ENCODE results near the gene ALG11. TPM values are rescaled to one million over a fixed set of nuclear protein-coding genes. Genes with fewer than 3 reads are reported as not detected.

The ALG11 gene
- total RNA-seq, 1 experiment from 2014 or later, result 12.2 TPM

- Histone ChIP-seq H3K4me3 (ENCODE audit: low read length) (no peak overlapping the region), H3K27ac (ENCODE audit: low read length) (no peak overlapping the region), H3K4me1 (ENCODE audit: low read length) (peaks cover 8% of the 10 kb centered on the region), H3K27me3 (ENCODE audit: low read length) (no peaks in the 10 kb centered on the region), H4K20me1 (ENCODE audit: insufficient read depth, low read depth, low read length) (no peaks in the 10 kb centered on the region), H3K9me3 (ENCODE audit: low read length) (no peaks in the 10 kb centered on the region), H3K36me3 (ENCODE audit: insufficient read depth, low read length) (no peaks in the 10 kb centered on the region), H3K9ac (ENCODE audit: low read length) (no peak overlapping the region), H3K4me2 (ENCODE audit: low read depth, low read length, poor library complexity, severe bottlenecking) (no peak overlapping the region), H3K79me2 (ENCODE audit: low read length) (no peaks in the 10 kb centered on the region), H2AFZ (ENCODE audit: low read length) (no peak overlapping the region), H3K9me2 (replicated peaks; ENCODE audit: insufficient read depth, low read length) (no peaks in the 10 kb centered on the region)
- DNase-seq, result peak; percentile 80
These were observed 11.0 kb upstream of the ALG11 start for GRCh38 chr13:52001120-52001731.

- DNase-seq, result no peak
- H3K4me3 ChIP-seq (ENCODE audit: low read length), result no peak overlapping the region
- no peak overlapping the region for H3K4me2 ChIP-seq (ENCODE audit: low read depth, low read length, poor library complexity, severe bottlenecking)
- H3K79me2 ChIP-seq (ENCODE audit: low read length), result no peaks in the 10 kb centered on the region
- H3K4me1 ChIP-seq (ENCODE audit: low read length), result peaks cover 8% of the 10 kb centered on the region
- no peaks in the 10 kb centered on the region for H3K9me3 ChIP-seq (ENCODE audit: low read length)
- no peaks in the 10 kb centered on the region for H3K9me2 ChIP-seq (replicated peaks; ENCODE audit: insufficient read depth, low read length)
- H2AFZ ChIP-seq (ENCODE audit: low read length), result no peak overlapping the region
- H3K9ac ChIP-seq (ENCODE audit: low read length), result no peak overlapping the region
- H3K27me3 ChIP-seq (ENCODE audit: low read length), result no peaks in the 10 kb centered on the region
- H4K20me1 ChIP-seq (ENCODE audit: insufficient read depth, low read depth, low read length), result no peaks in the 10 kb centered on the region
- H3K27ac ChIP-seq (ENCODE audit: low read length), result no peak overlapping the region
- no peaks in the 10 kb centered on the region for H3K36me3 ChIP-seq (ENCODE audit: insufficient read depth, low read length)
These were observed 9.8 kb upstream of the ALG11 start for GRCh38 chr13:52002361-52002760.

GRCh38 chr13:52003541-52003940, 8.7 kb upstream of the ALG11 start:
- no peak overlapping the region for H3K4me2 ChIP-seq (ENCODE audit: low read depth, low read length, poor library complexity, severe bottlenecking)
- peaks cover 2% of the 10 kb centered on the region for H3K4me1 ChIP-seq (ENCODE audit: low read length)
- H3K9me3 ChIP-seq (ENCODE audit: low read length), result no peaks in the 10 kb centered on the region
- no peak overlapping the region for H3K27ac ChIP-seq (ENCODE audit: low read length)
- H3K4me3 ChIP-seq (ENCODE audit: low read length), result no peak overlapping the region
- H3K9ac ChIP-seq (ENCODE audit: low read length), result no peak overlapping the region
- DNase-seq, result no peak
- no peaks in the 10 kb centered on the region for H3K79me2 ChIP-seq (ENCODE audit: low read length)
- H3K27me3 ChIP-seq (ENCODE audit: low read length), result no peaks in the 10 kb centered on the region
- no peaks in the 10 kb centered on the region for H3K36me3 ChIP-seq (ENCODE audit: insufficient read depth, low read length)
- H3K9me2 ChIP-seq (replicated peaks; ENCODE audit: insufficient read depth, low read length), result no peaks in the 10 kb centered on the region
- H2AFZ ChIP-seq (ENCODE audit: low read length), result no peak overlapping the region
- H4K20me1 ChIP-seq (ENCODE audit: insufficient read depth, low read depth, low read length), result no peaks in the 10 kb centered on the region

GRCh38 chr13:52004511-52005170, 7.6 kb upstream of the ALG11 start:
- H3K9me2 ChIP-seq (replicated peaks; ENCODE audit: insufficient read depth, low read length), result no peaks in the 10 kb centered on the region
- H3K9ac ChIP-seq (ENCODE audit: low read length), result no peak overlapping the region
- no peaks in the 10 kb centered on the region for H3K9me3 ChIP-seq (ENCODE audit: low read length)
- H3K4me1 ChIP-seq (ENCODE audit: low read length), result no peaks in the 10 kb centered on the region
- H3K36me3 ChIP-seq (ENCODE audit: insufficient read depth, low read length), result no peaks in the 10 kb centered on the region
- H3K79me2 ChIP-seq (ENCODE audit: low read length), result no peaks in the 10 kb centered on the region
- no peak overlapping the region for H3K4me2 ChIP-seq (ENCODE audit: low read depth, low read length, poor library complexity, severe bottlenecking)
- H3K27ac ChIP-seq (ENCODE audit: low read length), result no peak overlapping the region
- DNase-seq, result no peak
- no peak overlapping the region for H3K4me3 ChIP-seq (ENCODE audit: low read length)
- H3K27me3 ChIP-seq (ENCODE audit: low read length), result no peaks in the 10 kb centered on the region
- no peaks in the 10 kb centered on the region for H4K20me1 ChIP-seq (ENCODE audit: insufficient read depth, low read depth, low read length)
- no peak overlapping the region for H2AFZ ChIP-seq (ENCODE audit: low read length)

GRCh38 chr13:52005841-52006522, 6.2 kb upstream of the ALG11 start:
- no peak for DNase-seq
- Histone ChIP-seq H3K79me2 (ENCODE audit: low read length) (no peaks in the 10 kb centered on the region), H3K27ac (ENCODE audit: low read length) (no peak overlapping the region), H3K9ac (ENCODE audit: low read length) (no peak overlapping the region), H3K9me3 (ENCODE audit: low read length) (no peaks in the 10 kb centered on the region), H2AFZ (ENCODE audit: low read length) (no peak overlapping the region), H3K36me3 (ENCODE audit: insufficient read depth, low read length) (no peaks in the 10 kb centered on the region), H3K4me2 (ENCODE audit: low read depth, low read length, poor library complexity, severe bottlenecking) (no peak overlapping the region), H3K9me2 (replicated peaks; ENCODE audit: insufficient read depth, low read length) (no peaks in the 10 kb centered on the region), H3K4me1 (ENCODE audit: low read length) (peaks cover 1% of the 10 kb centered on the region; the same call in 1 of the 2 replicates), H3K27me3 (ENCODE audit: low read length) (no peaks in the 10 kb centered on the region), H3K4me3 (ENCODE audit: low read length) (no peak overlapping the region), H4K20me1 (ENCODE audit: insufficient read depth, low read depth, low read length) (no peaks in the 10 kb centered on the region)

- H3K9me3 ChIP-seq (ENCODE audit: low read length), result no peaks in the 10 kb centered on the region
- H3K27ac ChIP-seq (ENCODE audit: low read length), result no peak overlapping the region
- H3K36me3 ChIP-seq (ENCODE audit: insufficient read depth, low read length), result no peaks in the 10 kb centered on the region
- H2AFZ ChIP-seq (ENCODE audit: low read length), result no peak overlapping the region
- H3K79me2 ChIP-seq (ENCODE audit: low read length), result no peaks in the 10 kb centered on the region
- no peak for DNase-seq
- no peaks in the 10 kb centered on the region for H3K9me2 ChIP-seq (replicated peaks; ENCODE audit: insufficient read depth, low read length)
- H3K9ac ChIP-seq (ENCODE audit: low read length), result no peak overlapping the region
- no peaks in the 10 kb centered on the region for H3K27me3 ChIP-seq (ENCODE audit: low read length)
- peaks cover 8% of the 10 kb centered on the region for H3K4me1 ChIP-seq (ENCODE audit: low read length)
- no peaks in the 10 kb centered on the region for H4K20me1 ChIP-seq (ENCODE audit: insufficient read depth, low read depth, low read length)
- no peak overlapping the region for H3K4me3 ChIP-seq (ENCODE audit: low read length)
- H3K4me2 ChIP-seq (ENCODE audit: low read depth, low read length, poor library complexity, severe bottlenecking), result no peak overlapping the region
These were observed 5.5 kb upstream of the ALG11 start for GRCh38 chr13:52006523-52007245.

- Histone ChIP-seq H3K27me3 (ENCODE audit: low read length) (no peaks in the 10 kb centered on the region), H3K79me2 (ENCODE audit: low read length) (peaks cover 27% of the 10 kb centered on the region), H3K9me3 (ENCODE audit: low read length) (no peaks in the 10 kb centered on the region), H2AFZ (ENCODE audit: low read length) (no peak overlapping the region), H3K4me3 (ENCODE audit: low read length) (no peak overlapping the region), H3K36me3 (ENCODE audit: insufficient read depth, low read length) (no peaks in the 10 kb centered on the region), H3K9me2 (replicated peaks; ENCODE audit: insufficient read depth, low read length) (no peaks in the 10 kb centered on the region), H3K4me2 (ENCODE audit: low read depth, low read length, poor library complexity, severe bottlenecking) (no peak overlapping the region), H3K4me1 (ENCODE audit: low read length) (peaks cover 20% of the 10 kb centered on the region), H4K20me1 (ENCODE audit: insufficient read depth, low read depth, low read length) (no peaks in the 10 kb centered on the region), H3K27ac (ENCODE audit: low read length) (no peak overlapping the region), H3K9ac (ENCODE audit: low read length) (no peak overlapping the region)
- no peak for DNase-seq
These were observed 2.3 kb upstream of the ALG11 start for GRCh38 chr13:52009946-52010345.
